KMS-11 (cell line): Measurements from ENCODE around the gene EIF2B4.

Source experiments
- H2AFZ ChIP-seq: fragments of 200-600 bp; sonication (generic); 2 replicates; pipeline ENCODE4 v1.6.1; 2016; ENCODE audit warnings: antibody characterized with exemption, mixed run types, low read depth
- H3K27ac ChIP-seq: fragments of 200-600 bp; sonication (generic); 2 replicates; pipeline ENCODE4 v1.6.1; 2016; ENCODE audit warnings: mild to moderate bottlenecking, mixed run types
- H3K27me3 ChIP-seq: fragments of 200-600 bp; sonication (generic); 2 replicates; pipeline ENCODE4 v1.6.1; 2017; ENCODE audit warnings: mild to moderate bottlenecking, low read depth, mixed run types, moderate library complexity; ENCODE audit not compliant: insufficient read depth
- H3K36me3 ChIP-seq: fragments of 200-600 bp; sonication (generic); 2 replicates; pipeline ENCODE4 v1.6.1; 2017; ENCODE audit warnings: mild to moderate bottlenecking, mixed run types; ENCODE audit not compliant: insufficient read depth
- H3K4me1 ChIP-seq: fragments of 200-600 bp; sonication (generic); 2 replicates; pipeline ENCODE4 v1.6.1; 2016; ENCODE audit warnings: mild to moderate bottlenecking, low read depth, mixed run types; ENCODE audit not compliant: poor library complexity, severe bottlenecking
- H3K4me2 ChIP-seq: fragments of 200-600 bp; sonication (generic); 2 replicates; pipeline ENCODE4 v1.7.0; 2016; ENCODE audit warnings: mild to moderate bottlenecking, mixed run types
- H3K4me3 ChIP-seq: fragments of 200-600 bp; sonication (generic); IDR thresholded peaks from 2 replicates; pipeline ENCODE4 v1.6.1; 2017; ENCODE audit warnings: low read depth, low read length, mixed read lengths; ENCODE audit not compliant: insufficient read depth
- H3K79me2 ChIP-seq: fragments of 200-600 bp; sonication (generic); 2 replicates; pipeline ENCODE4 v1.6.1; 2016; ENCODE audit warnings: low read depth, mixed run types; ENCODE audit not compliant: insufficient read depth
- H3K9ac ChIP-seq: fragments of 200-600 bp; sonication (generic); 2 replicates; pipeline ENCODE4 v1.6.1; 2016; ENCODE audit warnings: mild to moderate bottlenecking, mixed run types
- H4K20me1 ChIP-seq: fragments of 200-600 bp; sonication (generic); 2 replicates; pipeline ENCODE4 v1.6.1; 2016; ENCODE audit warnings: mild to moderate bottlenecking, mixed run types; ENCODE audit not compliant: insufficient read depth
- CTCF ChIP-seq: fragments of 200-600 bp; sonication (generic); conservative IDR thresholded peaks from 2 replicates; pipeline ENCODE4 v1.6.1; 2017; ENCODE audit warnings: low read depth, mild to moderate bottlenecking, antibody characterized with exemption, low read length, moderate library complexity, mixed read lengths

EIF2B4 gene

GRCh38 chr2:27351802-27352598 lies 18.1 kb downstream of the EIF2B4 start:
- Histone ChIP-seq H3K36me3 (no peaks in the 10 kb centered on the region), H3K4me2 (peak overlapping the region; percentile 3; the same call in 1 of the 2 replicates), H3K79me2 (peaks cover 88% of the 10 kb centered on the region), H3K9ac (no peak overlapping the region), H3K27ac (no peak overlapping the region), H3K4me1 (peaks cover 55% of the 10 kb centered on the region), H3K4me3 (no peak overlapping the region), H3K27me3 (no peaks in the 10 kb centered on the region), H4K20me1 (0 out of 2 replicates have a peak, but pooled peaks cover 9% of the 10 kb centered on the region), H2AFZ (no peak overlapping the region)
- no peak for TF ChIP-seq CTCF

- Histone ChIP-seq H3K27me3 (no peaks in the 10 kb centered on the region), H3K4me2 (peak overlapping the region; percentile 48), H4K20me1 (0 out of 2 replicates have a peak, but pooled peaks cover 9% of the 10 kb centered on the region), H3K9ac (0 out of 2 replicates have a peak overlapping the region, but pooled peaks have one; percentile 6), H3K4me1 (peaks cover 54% of the 10 kb centered on the region), H2AFZ (no peak overlapping the region), H3K36me3 (no peaks in the 10 kb centered on the region), H3K27ac (peak overlapping the region; percentile 44; the same call in 1 of the 2 replicates), H3K4me3 (no peak overlapping the region), H3K79me2 (peaks cover 93% of the 10 kb centered on the region)
- no peak for TF ChIP-seq CTCF
Observed at GRCh38 chr2:27350106-27350693, 19.9 kb downstream of the EIF2B4 start.

- Histone ChIP-seq H3K27me3 (no peaks in the 10 kb centered on the region), H3K79me2 (peaks cover 79% of the 10 kb centered on the region), H3K4me1 (peaks cover 33% of the 10 kb centered on the region), H3K36me3 (no peaks in the 10 kb centered on the region; the same call in 1 of the 2 replicates), H4K20me1 (0 out of 2 replicates have a peak, but pooled peaks cover 9% of the 10 kb centered on the region), H3K27ac (no peak overlapping the region), H3K9ac (no peak overlapping the region), H2AFZ (no peak overlapping the region), H3K4me2 (no peak overlapping the region), H3K4me3 (no peak overlapping the region)
- no peak for TF ChIP-seq CTCF
Observed at GRCh38 chr2:27347641-27348040, 22.5 kb downstream of the EIF2B4 start.

GRCh38 chr2:27336173-27336572 lies 34.0 kb downstream of the EIF2B4 start:
- Histone ChIP-seq H4K20me1 (no peaks in the 10 kb centered on the region), H3K27me3 (no peaks in the 10 kb centered on the region), H3K79me2 (no peaks in the 10 kb centered on the region), H3K4me1 (no peaks in the 10 kb centered on the region), H3K4me3 (no peak overlapping the region), H2AFZ (no peak overlapping the region), H3K4me2 (no peak overlapping the region), H3K36me3 (peaks cover 7% of the 10 kb centered on the region; the same call in 1 of the 2 replicates), H3K9ac (no peak overlapping the region), H3K27ac (no peak overlapping the region)
- TF ChIP-seq CTCF: no peak
